ENCODE measurements around the gene CAMTA1.

The CAMTA1 gene

GRCh38 chr1:7633506-7634245 is 848.4 kb downstream of the CAMTA1 start:
- no peak for DNase-seq (ENCODE audit: low read depth in 3 of 3)

- DNase-seq (ENCODE audit: low read depth in 3 of 3) = no peak
These were observed 849.4 kb downstream of the CAMTA1 start for GRCh38 chr1:7634546-7635240.

- DNase-seq (ENCODE audit: low read depth in 3 of 3) = no peak
These were observed 851.7 kb downstream of the CAMTA1 start for GRCh38 chr1:7636795-7637526.

GRCh38 chr1:7638078-7638477 is 852.8 kb downstream of the CAMTA1 start:
- DNase-seq (ENCODE audit: low read depth in 3 of 3) = no peak

- DNase-seq (ENCODE audit: low read depth in 3 of 3) = no peak
These were observed 854.3 kb downstream of the CAMTA1 start for GRCh38 chr1:7639435-7640131.

- no peak for DNase-seq (ENCODE audit: low read depth in 3 of 3)
These were observed 855.1 kb downstream of the CAMTA1 start for GRCh38 chr1:7640350-7640749.

- DNase-seq (ENCODE audit: low read depth in 3 of 3) = no peak
These were observed 855.8 kb downstream of the CAMTA1 start for GRCh38 chr1:7640920-7641585.

GRCh38 chr1:7641587-7642417 is 856.5 kb downstream of the CAMTA1 start:
- no peak for DNase-seq (ENCODE audit: low read depth in 3 of 3)

GRCh38 chr1:7642418-7642704 is 857.1 kb downstream of the CAMTA1 start:
- no peak for DNase-seq (ENCODE audit: low read depth in 3 of 3)

- no peak for DNase-seq (ENCODE audit: low read depth in 3 of 3)
These were observed 857.7 kb downstream of the CAMTA1 start for GRCh38 chr1:7642781-7643529.

- no peak for DNase-seq (ENCODE audit: low read depth in 3 of 3)
These were observed 858.3 kb downstream of the CAMTA1 start for GRCh38 chr1:7643530-7643929.

- no peak for DNase-seq (ENCODE audit: low read depth in 3 of 3)
These were observed 858.8 kb downstream of the CAMTA1 start for GRCh38 chr1:7644086-7644485.

- DNase-seq (ENCODE audit: low read depth in 3 of 3) = no peak
These were observed 859.9 kb downstream of the CAMTA1 start for GRCh38 chr1:7644961-7645750.

- no peak for DNase-seq (ENCODE audit: low read depth in 3 of 3)
These were observed 860.4 kb downstream of the CAMTA1 start for GRCh38 chr1:7645751-7646048.

- DNase-seq (ENCODE audit: low read depth in 3 of 3) = no peak
These were observed 860.9 kb downstream of the CAMTA1 start for GRCh38 chr1:7646164-7646563.

GRCh38 chr1:7646981-7647901 is 862.0 kb downstream of the CAMTA1 start:
- DNase-seq (ENCODE audit: low read depth in 3 of 3) = peak; percentile 34 to 65 (median 59)

GRCh38 chr1:7648761-7649384 is 863.6 kb downstream of the CAMTA1 start:
- DNase-seq (ENCODE audit: low read depth in 3 of 3) = no peak

GRCh38 chr1:7650801-7651200 is 865.5 kb downstream of the CAMTA1 start:
- no peak for DNase-seq (ENCODE audit: low read depth in 3 of 3)

All from stimulated activated CD4-positive, alpha-beta T cell treated with anti-CD3 and anti-CD28 coated beads, TNF-alpha, amount 100 ng/mL, for 48 hours (primary cell).